Parathyroid adenoma (tissue), 2 donors: ENCODE results near the gene STAM.
A peak's percentile ranks its signal among the peaks of the same experiment; 100 is the strongest.

ENCODE experiments used
- H2AFZ ChIP-seq: fragments of 300-600 bp; sonication (generic); one replicate; pipeline ENCODE4 v1.7.0; 2017; ENCODE audit warnings: antibody characterized with exemption, mild to moderate bottlenecking
- H3K27ac ChIP-seq: fragments of 300-600 bp; sonication (generic); one replicate; pipeline ENCODE4 v1.7.0; 2017
- H3K27me3 ChIP-seq: fragments of 300-600 bp; sonication (generic); one replicate; pipeline ENCODE4 v1.7.0; 2017; ENCODE audit warnings: low read length; ENCODE audit not compliant: control insufficient read depth, insufficient read depth
- H3K36me3 ChIP-seq: fragments of 300-600 bp; sonication (generic); one replicate; pipeline ENCODE4 v1.7.0; 2017; ENCODE audit warnings: low read length; ENCODE audit not compliant: control insufficient read depth, insufficient read depth
- H3K4me1 ChIP-seq: fragments of 300-600 bp; sonication (generic); one replicate; pipeline ENCODE4 v1.7.0; 2017; ENCODE audit warnings: control low read depth
- H3K4me2 ChIP-seq: fragments of 300-600 bp; sonication (generic); one replicate; pipeline ENCODE4 v1.7.0; 2017; ENCODE audit warnings: low read length
- H3K4me3 ChIP-seq: fragments of 300-600 bp; sonication (generic); one replicate; pipeline ENCODE4 v1.7.0; 2017; ENCODE audit warnings: low read depth, low read length
- H3K79me2 ChIP-seq: fragments of 300-600 bp; sonication (generic); one replicate; pipeline ENCODE4 v1.7.0; 2017; ENCODE audit warnings: control low read depth
- H3K9ac ChIP-seq: fragments of 300-600 bp; sonication (generic); one replicate; pipeline ENCODE4 v1.7.0; 2017; ENCODE audit warnings: mild to moderate bottlenecking
- H3K9me3 ChIP-seq: fragments of 300-600 bp; sonication (generic); one replicate; pipeline ENCODE4 v1.7.0; 2017; ENCODE audit warnings: low read length; ENCODE audit not compliant: control insufficient read depth
- CTCF ChIP-seq: fragments of 300-600 bp; sonication (generic); IDR thresholded peaks from one replicate; pipeline ENCODE4 v1.7.0; 2017; ENCODE audit warnings: antibody characterized with exemption, mild to moderate bottlenecking
- donor health status: primary hyperparathyroidism.

The STAM gene

GRCh38 chr10:17643755-17644484 is at the start of gene STAM:
Gene STAM (plus strand): TSS chr10:17644151. CDS start chr10:17644340, 189 bp downstream.
- TF ChIP-seq CTCF: no peak
- H3K9me3 ChIP-seq: no peaks in the 10 kb centered on the region
- H3K36me3 ChIP-seq: no peaks in the 10 kb centered on the region
- H3K4me1 ChIP-seq: no peaks in the 10 kb centered on the region
- H2AFZ ChIP-seq: peak within 1 kb of the TSS; percentile 98
- peak within 1 kb of the TSS; percentile 100 for H3K27ac ChIP-seq
- H3K79me2 ChIP-seq: peaks cover 37% of the 10 kb centered on the region
- peak within 1 kb of the TSS; percentile 86 for H3K9ac ChIP-seq
- H3K4me2 ChIP-seq: peak within 1 kb of the TSS; percentile 94
- no peaks in the 10 kb centered on the region for H3K27me3 ChIP-seq
- H3K4me3 ChIP-seq: peak within 1 kb of the TSS; percentile 85

- Histone ChIP-seq H2AFZ (no peak overlapping the region), H3K36me3 (no peaks in the 10 kb centered on the region), H3K4me1 (no peaks in the 10 kb centered on the region), H3K9ac (no peak overlapping the region), H3K4me2 (no peak overlapping the region), H3K27me3 (no peaks in the 10 kb centered on the region), H3K27ac (no peak overlapping the region), H3K79me2 (no peaks in the 10 kb centered on the region), H3K4me3 (no peak overlapping the region), H3K9me3 (no peaks in the 10 kb centered on the region)
- no peak for TF ChIP-seq CTCF
Observed at GRCh38 chr10:17597386-17597785, 46.6 kb upstream of the STAM start.

- Histone ChIP-seq H3K4me1 (no peaks in the 10 kb centered on the region), H3K27ac (no peak overlapping the region), H3K4me3 (no peak overlapping the region), H3K36me3 (no peaks in the 10 kb centered on the region), H3K9ac (no peak overlapping the region), H3K79me2 (no peaks in the 10 kb centered on the region), H3K4me2 (no peak overlapping the region), H3K27me3 (no peaks in the 10 kb centered on the region), H3K9me3 (no peaks in the 10 kb centered on the region), H2AFZ (no peak overlapping the region)
- no peak for TF ChIP-seq CTCF
Observed at GRCh38 chr10:17599089-17599488, 44.9 kb upstream of the STAM start.

GRCh38 chr10:17605936-17606335 is 38.0 kb upstream of the STAM start:
- Histone ChIP-seq H3K4me3 (no peak overlapping the region), H3K4me1 (no peaks in the 10 kb centered on the region), H3K36me3 (no peaks in the 10 kb centered on the region), H3K9ac (no peak overlapping the region), H2AFZ (no peak overlapping the region), H3K4me2 (no peak overlapping the region), H3K27me3 (no peaks in the 10 kb centered on the region), H3K27ac (no peak overlapping the region), H3K9me3 (no peaks in the 10 kb centered on the region), H3K79me2 (no peaks in the 10 kb centered on the region)
- no peak for TF ChIP-seq CTCF

- Histone ChIP-seq H3K27me3 (no peaks in the 10 kb centered on the region), H3K27ac (no peak overlapping the region), H3K4me1 (no peaks in the 10 kb centered on the region), H3K4me3 (no peak overlapping the region), H3K4me2 (no peak overlapping the region), H3K9ac (no peak overlapping the region), H3K79me2 (no peaks in the 10 kb centered on the region), H3K36me3 (no peaks in the 10 kb centered on the region), H3K9me3 (no peaks in the 10 kb centered on the region), H2AFZ (no peak overlapping the region)
- TF ChIP-seq CTCF: no peak
Observed at GRCh38 chr10:17606547-17607040, 37.4 kb upstream of the STAM start.
